SU-DHL-6 (cell line): ENCODE results near the gene LTO1.

Experiments used
- H2AFZ ChIP-seq: fragments of 200-600 bp; sonication (generic); 2 replicates; pipeline ENCODE4 v1.6.1; 2014; ENCODE audit warnings: low read depth, mild to moderate bottlenecking, moderate library complexity, mixed read lengths, antibody characterized with exemption, low read length; ENCODE audit not compliant: severe bottlenecking
- H3F3A ChIP-seq: fragments of 200-600 bp; shearing (Covaris generic); 2 replicates; pipeline ENCODE4 v1.6.0; 2016; ENCODE audit warnings: antibody characterized with exemption, mild to moderate bottlenecking; ENCODE audit not compliant: insufficient read depth
- H3K27ac ChIP-seq: fragments of 200-600 bp; sonication (generic); 2 replicates; pipeline ENCODE4 v1.5.1; 2016; ENCODE audit warnings: low read depth, mild to moderate bottlenecking, low read length, moderate library complexity, mixed read lengths
- H3K27me3 ChIP-seq: fragments of 200-600 bp; sonication (generic), shearing (Covaris generic); 2 replicates; pipeline ENCODE4 v1.6.0; 2014; ENCODE audit warnings: mild to moderate bottlenecking, low read length
- H3K36me3 ChIP-seq: fragments of 200-600 bp; sonication (generic); 2 replicates; pipeline ENCODE4 v1.6.1; 2014; ENCODE audit warnings: mild to moderate bottlenecking, low read length, mixed read lengths
- H3K4me2 ChIP-seq: fragments of 300-600, 200-600 bp; shearing (Covaris generic), sonication (generic); 2 replicates; pipeline ENCODE4 v1.6.0; 2014; ENCODE audit warnings: low read length, low read depth, mild to moderate bottlenecking; ENCODE audit not compliant: poor library complexity, severe bottlenecking
- H3K4me3 ChIP-seq: fragments of 200-600 bp; sonication (generic); 2 replicates; pipeline ENCODE4 v1.5.1; 2014; ENCODE audit warnings: antibody characterized with exemption, low read length, mild to moderate bottlenecking, mixed read lengths; ENCODE audit not compliant: insufficient read depth, poor library complexity, severe bottlenecking
- H3K79me2 ChIP-seq: fragments of 200-600 bp; sonication (generic); 2 replicates; pipeline ENCODE4 v1.6.1; 2014; ENCODE audit warnings: mild to moderate bottlenecking, low read length, moderate library complexity; ENCODE audit not compliant: insufficient read depth
- H3K9ac ChIP-seq: fragments of 200-600 bp; sonication (generic); 2 replicates; pipeline ENCODE4 v1.7.0; 2014; ENCODE audit warnings: mild to moderate bottlenecking, low read length
- H3K9me2 ChIP-seq: fragments of 200-600 bp; sonication (generic); replicated peaks from 2 replicates; pipeline ENCODE4 v1.6.1; 2014; ENCODE audit warnings: low read length; ENCODE audit not compliant: insufficient read depth
- H3K9me3 ChIP-seq: fragments of 200-600 bp; sonication (generic); 2 replicates; pipeline ENCODE4 v1.6.1; 2014; ENCODE audit warnings: low read length, mixed read lengths; ENCODE audit not compliant: insufficient read depth
- H4K20me1 ChIP-seq: fragments of 200-600 bp; sonication (generic); 2 replicates; pipeline ENCODE4 v1.6.1; 2014; ENCODE audit warnings: low read depth, mild to moderate bottlenecking, antibody characterized with exemption, low read length, moderate library complexity, mixed read lengths
- EZH2phosphoT487 ChIP-seq: fragments of 200-600 bp; sonication (generic), shearing (Covaris generic); conservative IDR thresholded peaks from 2 replicates; pipeline ENCODE4 v1.6.1; 2018; ENCODE audit warnings: mild to moderate bottlenecking, antibody characterized with exemption, low read length, moderate library complexity, mixed read lengths
- TF ChIP-seq, protein P1 (sequence below): fragments of 200-600 bp; sonication (generic); IDR thresholded peaks from one replicate; pipeline ENCODE4 v1.5.1; 2017; ENCODE audit warnings: antibody characterized with exemption, mild to moderate bottlenecking, low read length, moderate library complexity; ENCODE audit not compliant: insufficient read depth, poor library complexity, severe bottlenecking

The LTO1 gene

GRCh38 chr11:69620683-69621290 lies 54.4 kb downstream of the LTO1 start:
- Histone ChIP-seq H2AFZ (no peak overlapping the region), H3K27me3 (no peaks in the 10 kb centered on the region), H3K36me3 (no peaks in the 10 kb centered on the region), H3K4me2 (no peak overlapping the region), H4K20me1 (no peaks in the 10 kb centered on the region), H3K9ac (no peak overlapping the region), H3K9me3 (no peaks in the 10 kb centered on the region), H3K79me2 (no peaks in the 10 kb centered on the region), H3K9me2 (no peaks in the 10 kb centered on the region), H3K27ac (no peak overlapping the region), H3K4me3 (no peak overlapping the region), H3F3A (no peaks in the 10 kb centered on the region)
- TF ChIP-seq, protein P1, sequence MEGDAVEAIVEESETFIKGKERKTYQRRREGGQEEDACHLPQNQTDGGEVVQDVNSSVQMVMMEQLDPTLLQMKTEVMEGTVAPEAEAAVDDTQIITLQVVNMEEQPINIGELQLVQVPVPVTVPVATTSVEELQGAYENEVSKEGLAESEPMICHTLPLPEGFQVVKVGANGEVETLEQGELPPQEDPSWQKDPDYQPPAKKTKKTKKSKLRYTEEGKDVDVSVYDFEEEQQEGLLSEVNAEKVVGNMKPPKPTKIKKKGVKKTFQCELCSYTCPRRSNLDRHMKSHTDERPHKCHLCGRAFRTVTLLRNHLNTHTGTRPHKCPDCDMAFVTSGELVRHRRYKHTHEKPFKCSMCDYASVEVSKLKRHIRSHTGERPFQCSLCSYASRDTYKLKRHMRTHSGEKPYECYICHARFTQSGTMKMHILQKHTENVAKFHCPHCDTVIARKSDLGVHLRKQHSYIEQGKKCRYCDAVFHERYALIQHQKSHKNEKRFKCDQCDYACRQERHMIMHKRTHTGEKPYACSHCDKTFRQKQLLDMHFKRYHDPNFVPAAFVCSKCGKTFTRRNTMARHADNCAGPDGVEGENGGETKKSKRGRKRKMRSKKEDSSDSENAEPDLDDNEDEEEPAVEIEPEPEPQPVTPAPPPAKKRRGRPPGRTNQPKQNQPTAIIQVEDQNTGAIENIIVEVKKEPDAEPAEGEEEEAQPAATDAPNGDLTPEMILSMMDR, result no peak
- no peak for TF ChIP-seq EZH2phosphoT487

GRCh38 chr11:69618237-69618636 lies 56.9 kb downstream of the LTO1 start:
- Histone ChIP-seq H3K4me2 (no peak overlapping the region), H3K9ac (no peak overlapping the region), H3F3A (no peaks in the 10 kb centered on the region), H3K27ac (no peak overlapping the region), H4K20me1 (no peaks in the 10 kb centered on the region), H3K4me3 (no peak overlapping the region), H3K9me3 (no peaks in the 10 kb centered on the region), H2AFZ (no peak overlapping the region), H3K36me3 (no peaks in the 10 kb centered on the region), H3K79me2 (no peaks in the 10 kb centered on the region), H3K9me2 (no peaks in the 10 kb centered on the region), H3K27me3 (no peaks in the 10 kb centered on the region)
- TF ChIP-seq EZH2phosphoT487, result no peak

DNA sequence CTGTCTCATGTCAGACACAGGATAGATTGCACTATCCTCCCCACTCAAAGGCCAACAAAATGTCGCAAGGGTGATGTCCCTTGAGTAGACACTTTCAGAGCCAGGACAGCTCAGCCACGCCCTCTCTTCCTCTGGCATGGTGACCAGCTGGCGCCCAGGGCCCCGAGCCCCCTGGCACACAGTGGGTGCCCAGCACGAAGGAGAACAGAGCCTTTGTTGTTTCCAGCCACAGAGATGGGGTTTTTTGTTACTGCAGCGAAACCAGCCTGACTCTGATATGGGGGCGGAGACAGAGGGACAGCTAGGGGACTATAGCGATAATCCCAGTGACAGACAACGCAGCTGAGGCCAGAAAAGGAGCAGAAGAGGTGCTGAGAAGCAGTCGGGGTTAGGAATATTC lies 57.5 kb downstream of the LTO1 start:
- no peaks in the 10 kb centered on the region for H3K9me2 ChIP-seq
- no peaks in the 10 kb centered on the region for H3K27me3 ChIP-seq
- no peaks in the 10 kb centered on the region for H3K79me2 ChIP-seq
- TF ChIP-seq, protein P1, result no peak
- no peak for TF ChIP-seq EZH2phosphoT487
- H3K27ac ChIP-seq, result no peak overlapping the region
- no peak overlapping the region for H2AFZ ChIP-seq
- no peaks in the 10 kb centered on the region for H3K36me3 ChIP-seq
- H3K4me3 ChIP-seq, result no peak overlapping the region
- no peak overlapping the region for H3K9ac ChIP-seq
- no peaks in the 10 kb centered on the region for H4K20me1 ChIP-seq
- no peaks in the 10 kb centered on the region for H3F3A ChIP-seq
- H3K9me3 ChIP-seq, result no peaks in the 10 kb centered on the region
- H3K4me2 ChIP-seq, result no peak overlapping the region

DNA sequence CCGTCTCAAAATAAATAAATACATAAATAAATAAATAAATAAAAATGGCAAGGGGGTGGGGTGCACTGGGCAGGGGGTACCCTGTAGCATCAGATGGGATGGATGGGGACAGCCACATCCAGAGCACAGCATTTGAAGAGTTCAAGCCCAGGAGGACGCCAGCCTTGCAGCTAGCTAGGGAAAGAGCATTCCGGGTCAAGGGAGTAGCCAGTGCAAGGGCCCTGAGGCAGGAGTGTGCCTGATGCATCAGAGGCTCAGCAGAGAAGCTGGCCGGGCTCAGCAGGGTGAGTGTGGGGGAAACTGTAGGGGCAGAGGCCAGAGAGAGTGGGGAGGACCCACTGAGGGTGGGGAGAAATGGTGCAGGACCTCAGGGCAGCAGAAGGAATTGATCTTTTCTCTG lies 57.9 kb downstream of the LTO1 start:
- H3K9me2 ChIP-seq, result no peaks in the 10 kb centered on the region
- no peaks in the 10 kb centered on the region for H3K36me3 ChIP-seq
- H3F3A ChIP-seq, result no peaks in the 10 kb centered on the region
- TF ChIP-seq, protein P1, result no peak
- no peak for TF ChIP-seq EZH2phosphoT487
- H3K4me2 ChIP-seq, result no peak overlapping the region
- no peaks in the 10 kb centered on the region for H3K9me3 ChIP-seq
- H3K27me3 ChIP-seq, result no peaks in the 10 kb centered on the region
- H2AFZ ChIP-seq, result no peak overlapping the region
- no peak overlapping the region for H3K27ac ChIP-seq
- H3K9ac ChIP-seq, result no peak overlapping the region
- no peaks in the 10 kb centered on the region for H4K20me1 ChIP-seq
- no peak overlapping the region for H3K4me3 ChIP-seq
- H3K79me2 ChIP-seq, result no peaks in the 10 kb centered on the region
